ENCODE results near the gene UGT1A10. TPM values are rescaled to one million over a fixed set of nuclear protein-coding genes. Genes with fewer than 3 reads are reported as not detected.
"Not testable (repeated sequence)": the region's sequence is repeated elsewhere in the genome, so short reads cannot be mapped to it uniquely, and the experiment has no call there.

The UGT1A10 gene
- total RNA-seq (2021; ENCODE audit: unreplicated experiment) (not detected), Bru-seq, nascent RNA (not detected), BruChase-seq, experiment 1, labeled RNA remaining after a 6-hour chase (not detected), BruChase-seq, experiment 2, labeled RNA remaining after a 2-hour chase (not detected)
- not detected in 2 replicates for polyA plus RNA-seq (2012)
- long read RNA-seq = 0 reads

DNA sequence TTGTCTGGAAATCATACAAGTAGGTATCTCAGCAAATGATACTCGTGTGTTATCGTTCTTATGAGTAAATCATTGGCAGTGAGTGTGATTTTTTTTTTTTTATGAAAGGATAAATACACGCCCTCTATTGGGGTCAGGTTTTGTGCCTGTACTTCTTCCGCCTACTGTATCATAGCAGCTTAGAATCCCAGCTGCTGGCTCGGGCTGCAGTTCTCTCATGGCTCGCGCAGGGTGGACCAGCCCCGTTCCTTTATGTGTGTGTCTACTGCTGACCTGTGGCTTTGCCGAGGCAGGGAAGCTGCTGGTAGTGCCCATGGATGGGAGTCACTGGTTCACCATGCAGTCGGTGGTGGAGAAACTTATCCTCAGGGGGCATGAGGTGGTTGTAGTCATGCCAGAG is at the start of gene UGT1A10:
UGT1A10 (plus strand) TSS at position 143 of the 400 bp plus-strand sequence; CDS start at position 218, 75 bp downstream.
- H3K4me2 ChIP-seq (ENCODE audit: low read length); BruUV-seq (replicated peaks); intact Hi-C loops (cut with micrococcal nuclease); DNase-seq (ENCODE audit: low read depth, low spot score); H3K9me3 ChIP-seq (ENCODE audit: control insufficient read depth in 1 of 2, insufficient read depth in 1 of 2, low read depth in 1 of 2, low read length in 2 of 2); POLR2A ChIA-PET; H3K9me2 ChIP-seq (ENCODE audit: insufficient read depth); H3K27ac ChIP-seq (ENCODE audit: low read depth, low read length); H3K27me3 ChIP-seq (ENCODE audit: insufficient read depth, low read length); H2AFZ ChIP-seq (ENCODE audit: low read depth, low read length, poor library complexity, severe bottlenecking); RAD21 ChIA-PET (ENCODE audit: low non-redundant PET in 1 of 2, low total read pairs in 2 of 2, uncharacterized antibody in 2 of 2, unreplicated experiment in 2 of 2); H4K20me1 ChIP-seq (ENCODE audit: insufficient read depth); ATAC-seq; H3K9ac ChIP-seq (ENCODE audit: low read length); CTCF ChIA-PET; H3K4me3 ChIP-seq (replicated peaks in 1 of 2; ENCODE audit: low read depth in 1 of 2, low read length in 2 of 2); H3K79me2 ChIP-seq (ENCODE audit: insufficient read depth, low read length); H3K4me1 ChIP-seq (ENCODE audit: control insufficient read depth in 1 of 2, insufficient read depth in 2 of 2, low read length in 2 of 2); H3K36me3 ChIP-seq (ENCODE audit: control insufficient read depth in 1 of 2, insufficient read depth in 2 of 2, low read length in 2 of 2): not testable (repeated sequence)

DNA sequence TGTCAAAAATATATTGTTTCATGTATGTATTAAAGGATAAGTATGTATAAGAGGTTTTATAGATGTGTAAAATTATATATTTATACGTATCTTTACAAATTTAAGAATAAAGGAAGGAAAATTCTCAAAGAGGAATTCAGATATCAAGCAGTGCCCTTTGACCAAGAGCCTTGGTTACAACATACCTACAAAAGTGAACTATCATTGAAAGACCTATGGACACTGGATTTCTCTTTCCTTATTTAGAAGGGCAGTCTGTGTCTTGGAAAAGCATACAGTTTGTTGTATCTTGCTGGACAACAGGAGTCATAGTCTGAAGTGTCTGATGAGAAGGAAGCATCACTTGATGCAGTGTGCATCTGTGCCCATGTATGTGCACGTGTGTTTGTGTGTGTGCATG is 47.8 kb upstream of the UGT1A10 start:
- intact Hi-C loops (cut with micrococcal nuclease) = no loop called here
- no TSS peak for BruUV-seq (replicated peaks)

More for the DNA sequence above, 47.8 kb upstream of the UGT1A10 start:
- Histone ChIP-seq H3K4me2 (ENCODE audit: low read length) (no peak overlapping the region), H3K36me3 (ENCODE audit: control insufficient read depth in 1 of 2, insufficient read depth in 2 of 2, low read length in 2 of 2) (no peaks in the 10 kb centered on the region), H2AFZ (ENCODE audit: low read depth, low read length, poor library complexity, severe bottlenecking) (no peak overlapping the region), H3K4me1 (ENCODE audit: control insufficient read depth in 1 of 2, insufficient read depth in 2 of 2, low read length in 2 of 2) (no peaks in the 10 kb centered on the region), H3K9me3 (ENCODE audit: control insufficient read depth in 1 of 2, insufficient read depth in 1 of 2, low read depth in 1 of 2, low read length in 2 of 2) (no peaks in the 10 kb centered on the region), H3K79me2 (ENCODE audit: insufficient read depth, low read length) (no peaks in the 10 kb centered on the region), H3K9me2 (ENCODE audit: insufficient read depth) (no peaks in the 10 kb centered on the region), H3K4me3 (replicated peaks in 1 of 2; ENCODE audit: low read depth in 1 of 2, low read length in 2 of 2) (no peak overlapping the region), H4K20me1 (ENCODE audit: insufficient read depth) (no peaks in the 10 kb centered on the region), H3K9ac (ENCODE audit: low read length) (no peak overlapping the region), H3K27ac (ENCODE audit: low read depth, low read length) (no peak overlapping the region), H3K27me3 (ENCODE audit: insufficient read depth, low read length) (no peaks in the 10 kb centered on the region)
- DNase-seq (ENCODE audit: low read depth, low spot score) = no peak
- no peak for ATAC-seq
- POLR2A ChIA-PET = no interaction called here
- RAD21 ChIA-PET (ENCODE audit: low non-redundant PET in 1 of 2, low total read pairs in 2 of 2, uncharacterized antibody in 2 of 2, unreplicated experiment in 2 of 2) = no interaction called here
- TF ChIP-seq ELF1 (IDR thresholded peaks at IDR 0.05; ENCODE audit: borderline replicate concordance, low read depth) (no peak), TCF7L2 (IDR thresholded peaks at IDR 0.05; ENCODE audit: borderline replicate concordance, extremely low read depth, insufficient read depth, insufficient read length) (no peak), CBX3 (IDR thresholded peaks at IDR 0.05; ENCODE audit: low read depth) (no peak), JUND (IDR thresholded peaks at IDR 0.05) (no peak), EGR1 (IDR thresholded peaks at IDR 0.05; ENCODE audit: low read depth) (no peak), MAX (IDR thresholded peaks at IDR 0.05) (no peak), SP1 (IDR thresholded peaks at IDR 0.05; ENCODE audit: low read depth) (no peak), SRF (IDR thresholded peaks at IDR 0.05; ENCODE audit: low read depth) (no peak), EZH2 (IDR thresholded peaks at IDR 0.05) (no peak), POLR2A (IDR thresholded peaks at IDR 0.05; ENCODE audit: borderline replicate concordance, extremely low read depth, insufficient read depth, insufficient read length) (no peak), RAD21 (IDR thresholded peaks at IDR 0.05; ENCODE audit: low read depth) (no peak), ZNF274 (IDR thresholded peaks at IDR 0.05; ENCODE audit: low read depth, low read length) (no peak), REST (IDR thresholded peaks at IDR 0.05; ENCODE audit: low read depth) (no peak), YY1 (IDR thresholded peaks at IDR 0.05; ENCODE audit: extremely low read depth, insufficient replicate concordance, low read depth, low read length) (no peak), POLR2AphosphoS5 (IDR thresholded peaks at IDR 0.05; ENCODE audit: low read depth, low read length) (no peak), ZFX (IDR thresholded peaks at IDR 0.05) (no peak)
- TF ChIP-seq, protein P1, sequence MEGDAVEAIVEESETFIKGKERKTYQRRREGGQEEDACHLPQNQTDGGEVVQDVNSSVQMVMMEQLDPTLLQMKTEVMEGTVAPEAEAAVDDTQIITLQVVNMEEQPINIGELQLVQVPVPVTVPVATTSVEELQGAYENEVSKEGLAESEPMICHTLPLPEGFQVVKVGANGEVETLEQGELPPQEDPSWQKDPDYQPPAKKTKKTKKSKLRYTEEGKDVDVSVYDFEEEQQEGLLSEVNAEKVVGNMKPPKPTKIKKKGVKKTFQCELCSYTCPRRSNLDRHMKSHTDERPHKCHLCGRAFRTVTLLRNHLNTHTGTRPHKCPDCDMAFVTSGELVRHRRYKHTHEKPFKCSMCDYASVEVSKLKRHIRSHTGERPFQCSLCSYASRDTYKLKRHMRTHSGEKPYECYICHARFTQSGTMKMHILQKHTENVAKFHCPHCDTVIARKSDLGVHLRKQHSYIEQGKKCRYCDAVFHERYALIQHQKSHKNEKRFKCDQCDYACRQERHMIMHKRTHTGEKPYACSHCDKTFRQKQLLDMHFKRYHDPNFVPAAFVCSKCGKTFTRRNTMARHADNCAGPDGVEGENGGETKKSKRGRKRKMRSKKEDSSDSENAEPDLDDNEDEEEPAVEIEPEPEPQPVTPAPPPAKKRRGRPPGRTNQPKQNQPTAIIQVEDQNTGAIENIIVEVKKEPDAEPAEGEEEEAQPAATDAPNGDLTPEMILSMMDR (IDR thresholded peaks at IDR 0.05 in 2 of 3, conservative IDR thresholded peaks at IDR 0.05 in 1 of 3; ENCODE audit: borderline replicate concordance in 1 of 3, insufficient read depth in 1 of 3, low read depth in 2 of 3, low read length in 2 of 3) = no peak
- CTCF ChIA-PET = no interaction called here

All from HCT116 (cell line).